NCI-H82 treated with DMSO at 0.1 percent for 48 hours (cell line): ENCODE data around the gene GART.
"Not testable (repeated sequence)": the region's sequence is repeated elsewhere in the genome, so short reads cannot be mapped to it uniquely, and the experiment has no call there.

Source experiments
- DNase-seq: peaks from one replicate; lab custom pipeline; 2025; ENCODE audit not compliant: unreplicated experiment; lab: John Stamatoyannopoulos, UW

GART gene

DNA sequence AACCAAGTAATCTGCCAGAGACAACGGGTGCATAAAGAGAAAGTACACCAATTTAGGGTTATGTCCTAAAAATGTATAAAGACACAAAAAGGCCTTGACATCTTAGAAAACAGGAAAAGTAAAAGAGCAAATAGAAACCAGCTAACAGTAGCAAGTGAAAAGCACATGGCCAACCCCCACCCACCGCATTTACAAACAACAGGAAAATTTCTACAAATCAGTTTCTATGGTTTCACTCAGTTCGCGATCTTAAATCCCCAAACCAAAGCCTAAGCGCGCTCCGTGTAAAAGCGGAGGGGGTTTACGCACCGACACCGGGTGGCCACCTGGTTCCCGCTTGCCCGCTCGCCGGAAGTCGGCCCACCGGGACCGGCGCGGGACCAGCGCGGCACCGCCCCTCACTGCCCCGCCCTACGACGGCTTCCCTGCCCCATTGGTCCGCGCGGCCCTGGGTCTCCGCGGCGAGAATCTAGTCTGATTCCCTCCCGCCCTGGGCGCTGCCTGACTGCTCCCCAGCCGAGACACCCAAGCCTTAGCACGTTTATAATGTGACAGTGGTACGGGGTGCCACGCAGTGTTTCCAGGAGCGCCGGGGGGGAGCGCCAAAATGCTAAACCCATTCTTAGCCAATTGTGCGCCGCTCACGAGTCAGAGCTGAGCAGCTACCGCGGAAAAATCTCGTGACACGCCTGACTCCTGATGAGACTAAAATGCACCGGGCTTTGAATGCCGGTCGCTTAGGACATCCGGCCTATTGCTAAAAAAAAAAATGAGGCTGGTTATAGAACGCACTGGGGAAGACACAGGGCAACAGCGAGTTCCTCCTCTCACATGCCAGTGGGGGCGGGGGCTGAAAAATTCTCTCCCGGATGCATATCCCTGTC is at the start of gene GART:
Gene GART (minus strand): TSS at position 362 of the 884 bp plus-strand sequence. CDS start 2,802 bp downstream, outside the sequence.
- peak; percentile 62 for DNase-seq

DNA sequence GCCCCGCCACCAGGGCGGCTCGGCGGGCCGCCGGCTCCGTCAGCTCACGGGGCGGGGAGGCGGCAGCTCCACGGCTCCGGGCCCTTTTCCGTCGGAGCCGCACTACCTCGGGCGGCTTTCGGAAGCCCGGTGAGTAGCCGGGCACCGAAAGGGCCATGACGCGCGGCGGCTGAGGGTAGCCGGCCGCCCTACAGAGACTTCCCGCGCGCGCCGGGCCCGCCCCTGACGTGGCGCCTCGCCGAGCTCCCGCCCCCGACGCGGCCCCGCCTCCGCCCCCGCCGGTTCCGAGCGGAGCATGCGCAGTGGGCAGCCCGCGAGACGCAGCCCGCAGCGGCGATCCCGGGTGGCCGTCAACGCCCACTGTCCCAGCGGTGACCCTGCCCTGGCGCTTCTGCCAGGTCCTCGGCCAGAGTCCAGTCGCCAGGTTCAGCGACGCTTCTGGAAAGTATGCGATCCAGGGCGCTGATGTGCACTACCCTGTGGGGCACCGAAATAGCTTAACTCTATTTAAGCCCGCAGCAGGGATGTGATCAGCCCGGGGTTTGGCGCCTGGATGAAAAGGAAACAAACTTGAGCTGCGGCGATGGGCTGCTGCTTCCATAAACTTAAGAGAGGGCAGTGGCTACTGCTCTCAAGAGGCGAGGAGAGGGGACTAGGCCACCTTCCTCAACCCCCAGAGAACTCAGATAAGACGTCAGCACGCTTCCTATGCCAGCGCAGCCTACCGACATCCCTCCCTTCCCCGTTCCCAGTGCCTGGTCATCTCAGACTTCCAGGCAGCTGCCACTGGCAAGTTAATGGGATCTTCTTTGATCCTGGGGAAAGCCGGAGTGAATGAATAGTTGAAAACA is 46.8 kb upstream of the GART start, which contains the start of gene DONSON:
Gene DONSON (minus strand): TSS at position 200 of the 851 bp plus-strand sequence. CDS start 43 bp downstream, at position 157.
- peak; percentile 77 for DNase-seq

DNA sequence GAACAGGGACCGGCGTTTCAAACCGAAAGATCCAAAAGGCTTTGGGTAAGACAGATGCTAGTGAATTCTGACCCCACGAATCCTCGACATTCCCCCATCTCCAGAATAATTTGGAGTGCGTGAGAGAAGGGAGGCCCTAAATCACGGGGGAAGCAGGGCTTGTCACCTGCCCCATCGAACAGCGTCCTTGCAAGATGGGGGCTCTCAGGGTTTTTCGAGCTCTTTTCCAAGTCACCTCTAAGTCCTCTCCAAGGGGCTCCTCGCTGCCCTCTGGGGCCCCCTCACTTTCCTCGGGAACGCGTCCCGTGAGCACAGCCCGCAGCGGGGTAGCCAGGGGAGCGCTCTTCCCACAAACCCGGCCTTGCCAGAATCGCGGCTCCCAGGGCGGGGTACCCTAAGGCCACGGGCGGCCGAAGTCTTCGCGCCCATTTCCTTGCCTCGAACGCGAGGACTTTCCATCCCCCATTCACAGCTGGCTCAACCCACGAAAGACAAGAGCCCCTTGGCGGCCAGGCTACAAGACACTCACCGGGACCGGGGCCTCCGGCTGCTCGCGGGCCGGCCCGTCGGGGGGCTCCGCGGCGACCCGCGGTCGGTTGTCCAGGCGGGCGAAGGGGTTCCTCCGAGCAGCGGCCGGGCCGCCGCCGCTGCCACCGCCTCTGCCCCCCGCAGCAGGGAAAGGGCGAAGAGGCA is 46.0 kb upstream of the GART start:
- DNase-seq: no peak

DNA sequence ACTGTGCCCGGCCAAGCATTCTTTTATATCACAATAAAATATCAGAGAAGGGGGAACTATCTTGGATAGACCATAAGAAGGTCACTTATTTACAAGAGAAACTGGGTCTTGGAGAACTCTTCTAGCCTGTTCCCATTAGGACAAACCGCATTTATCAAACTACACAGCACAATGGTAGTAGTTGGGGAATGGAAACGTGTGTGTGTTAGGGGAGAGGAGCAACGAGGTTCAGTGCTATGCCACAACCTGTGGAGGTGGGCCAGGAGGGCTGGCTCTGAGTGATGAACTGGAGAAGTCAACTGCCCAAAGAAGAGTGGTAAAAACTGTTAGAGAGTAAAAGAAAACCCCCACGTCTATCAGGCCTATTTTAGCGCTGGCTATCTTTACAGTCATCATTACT is 45.0 kb upstream of the GART start:
- no peak for DNase-seq

DNA sequence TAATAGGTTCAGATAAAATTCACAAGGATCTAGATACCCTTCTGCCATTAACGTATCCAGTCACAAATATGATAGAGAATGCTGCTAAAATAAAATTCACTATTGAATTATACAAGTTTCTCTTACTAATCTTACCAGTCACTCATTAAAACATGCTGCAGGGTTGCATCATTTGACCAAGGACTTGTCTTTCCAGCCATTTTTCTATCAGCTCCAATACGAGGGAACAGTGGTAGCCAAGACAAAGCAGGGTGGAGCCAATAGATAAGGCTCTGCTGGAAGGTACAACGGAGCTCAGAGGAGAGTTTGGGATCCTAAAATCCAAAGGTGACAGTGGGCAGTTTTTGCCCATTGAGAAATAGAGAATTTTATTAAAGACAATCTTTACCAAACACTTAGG is 42.5 kb upstream of the GART start:
- no peak for DNase-seq

DNA sequence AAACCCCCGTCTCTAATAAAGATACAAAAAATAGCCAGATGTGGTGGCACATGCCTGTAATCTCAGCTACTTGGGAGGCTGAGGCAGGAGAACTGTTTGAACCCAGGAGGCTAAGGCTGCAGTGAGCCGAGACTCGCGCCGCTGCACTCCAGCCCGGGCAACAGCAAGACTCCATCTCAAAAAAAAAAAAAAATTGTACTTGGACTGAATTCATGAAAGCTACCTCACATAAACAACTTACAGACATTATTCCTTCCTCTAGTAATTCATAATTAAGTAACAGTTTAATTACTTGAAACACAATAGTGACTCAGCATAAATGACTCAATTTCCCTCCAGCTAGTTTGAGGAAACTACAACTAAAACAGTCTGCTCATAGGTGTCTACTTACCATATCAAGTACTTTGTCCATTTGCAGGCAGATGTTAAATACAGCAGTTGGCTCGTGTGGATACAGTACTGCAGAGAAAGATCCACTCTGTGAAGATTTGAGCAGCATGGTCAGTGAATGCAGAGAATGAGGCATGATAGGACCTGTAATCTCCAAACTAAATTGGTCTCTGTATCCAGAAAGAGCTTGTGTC is 37.1 kb upstream of the GART start:
- DNase-seq: no peak

DNA sequence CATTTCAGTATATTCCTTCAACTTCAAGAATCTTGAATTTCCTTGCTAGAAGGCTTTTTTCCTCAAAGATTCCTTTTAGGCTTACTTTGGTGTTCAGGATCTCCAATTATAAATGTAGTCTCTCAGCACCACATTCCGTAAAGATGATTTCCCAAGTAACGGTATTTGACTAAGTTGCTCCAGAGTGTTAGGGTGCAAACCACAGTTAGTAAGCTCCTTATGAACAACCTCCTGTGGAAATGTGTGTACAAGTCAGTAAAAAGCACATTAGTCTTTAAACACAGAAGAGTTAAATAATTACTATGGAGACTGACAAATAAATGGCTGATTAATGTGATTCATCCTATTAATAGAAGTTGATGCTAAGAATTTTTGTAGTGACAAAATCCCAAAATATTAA is 36.3 kb upstream of the GART start:
- no peak for DNase-seq

DNA sequence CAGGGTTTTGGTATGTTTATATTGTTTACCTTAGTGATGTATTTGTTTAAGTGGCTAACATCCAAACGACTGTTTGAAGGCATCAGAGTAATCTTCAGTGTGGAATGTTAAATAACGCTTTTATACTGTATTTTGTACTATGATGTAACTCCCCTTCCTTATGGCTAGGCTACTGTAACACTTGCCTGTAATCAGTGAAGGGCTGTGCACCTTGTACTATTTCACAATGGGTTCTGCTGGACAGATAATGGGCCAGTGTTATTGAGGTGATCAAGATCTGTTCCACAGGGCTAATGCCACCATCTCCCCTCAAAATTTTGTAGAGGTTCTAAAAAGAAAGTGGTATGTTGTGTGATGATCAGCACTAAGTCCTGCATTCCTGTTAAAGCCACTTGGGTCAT is 34.8 kb upstream of the GART start:
- DNase-seq: not testable (repeated sequence)

DNA sequence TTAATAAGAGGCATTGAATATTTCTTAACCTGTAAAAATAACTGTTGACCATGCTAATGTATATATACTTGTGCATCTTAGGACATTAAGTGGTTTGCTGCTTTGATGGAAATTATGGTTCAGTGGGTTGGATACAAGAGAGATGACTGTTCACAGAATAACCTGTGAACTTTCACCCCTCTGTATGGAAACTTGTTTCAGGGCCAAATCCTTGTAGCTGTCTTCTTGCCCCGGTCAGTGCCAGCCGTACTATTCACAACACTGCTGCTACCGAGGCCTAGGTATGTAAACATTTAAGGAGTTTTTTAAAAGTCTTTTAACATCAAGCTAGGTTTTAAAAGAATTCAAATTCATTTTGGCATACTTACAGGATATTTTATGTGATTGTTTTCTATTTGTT is 30.4 kb upstream of the GART start:
- no peak for DNase-seq

DNA sequence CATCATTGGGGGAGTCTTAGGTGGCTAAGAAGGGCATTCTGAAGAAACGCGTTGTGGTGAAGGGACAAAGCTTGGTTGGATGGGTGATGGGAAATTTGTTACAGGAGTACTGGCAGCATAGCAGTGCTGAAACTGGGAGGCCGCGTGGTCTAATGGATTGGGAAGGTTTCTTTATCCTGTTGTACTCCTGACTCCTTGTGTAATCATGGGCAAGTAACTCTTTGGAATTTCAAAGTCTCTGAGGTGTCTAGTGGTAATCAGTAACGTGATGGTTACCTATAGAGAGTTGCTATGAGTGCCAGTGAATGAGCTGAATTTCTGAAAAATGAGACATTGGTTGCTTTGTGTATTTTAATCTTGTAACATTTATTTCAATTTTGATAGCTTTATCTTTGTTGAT is 28.1 kb upstream of the GART start:
- DNase-seq: no peak

DNA sequence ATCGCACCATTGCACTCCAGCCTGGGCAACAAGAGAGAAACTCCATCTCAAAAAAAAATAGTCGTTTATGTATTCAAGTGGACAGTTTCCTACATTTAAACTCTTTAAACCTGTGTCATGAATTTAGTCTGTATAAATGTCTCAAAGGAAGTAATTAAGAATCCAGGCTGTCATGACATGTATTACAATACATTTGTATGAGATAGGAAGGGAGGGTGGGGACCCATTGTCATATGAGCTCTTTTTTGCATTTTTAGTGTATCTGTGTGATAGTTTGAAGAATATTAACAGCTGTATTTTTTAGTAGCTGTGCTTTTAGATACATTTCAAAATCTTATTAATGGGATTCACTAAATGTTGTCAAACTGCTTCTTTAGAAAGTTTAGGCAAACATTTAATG is 26.5 kb upstream of the GART start:
- DNase-seq: no peak

DNA sequence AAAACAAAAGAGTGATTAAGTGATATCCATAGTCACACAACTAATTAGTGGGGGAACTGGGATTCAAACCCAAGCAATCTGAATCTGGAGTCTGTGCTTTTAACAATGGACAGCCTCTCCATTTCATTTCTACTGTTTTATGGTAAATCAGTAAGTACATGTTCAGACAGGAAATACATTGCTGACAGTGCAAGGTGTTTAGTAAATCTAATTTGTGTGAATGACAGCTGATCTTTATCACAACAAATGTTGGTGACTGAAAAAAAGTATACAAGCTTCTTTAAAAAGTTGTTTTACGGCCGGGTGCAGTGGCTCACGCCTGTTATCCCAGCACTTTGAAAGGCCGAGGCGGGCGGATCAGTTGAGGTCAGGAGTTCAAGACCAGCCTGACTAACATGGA is 26.0 kb upstream of the GART start:
- no peak for DNase-seq

DNA sequence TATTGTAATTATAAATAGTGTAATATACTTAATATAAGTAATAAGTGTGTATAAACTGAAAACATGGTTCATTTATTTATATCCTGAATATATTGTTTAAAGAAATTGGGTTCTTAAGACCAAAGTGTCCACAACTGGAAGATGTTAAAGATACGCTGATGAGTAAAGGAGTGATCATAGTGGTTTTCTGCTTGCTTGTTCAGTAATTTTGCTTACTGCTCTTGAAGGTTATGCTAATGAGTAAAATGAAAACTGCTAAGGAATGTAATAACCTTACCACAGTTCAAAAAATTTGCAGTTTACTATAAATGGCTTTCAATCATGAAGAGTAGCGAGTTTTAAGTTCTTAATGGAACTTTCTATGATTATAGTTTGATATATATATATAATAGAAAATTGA is 24.6 kb upstream of the GART start:
- DNase-seq: no peak

DNA sequence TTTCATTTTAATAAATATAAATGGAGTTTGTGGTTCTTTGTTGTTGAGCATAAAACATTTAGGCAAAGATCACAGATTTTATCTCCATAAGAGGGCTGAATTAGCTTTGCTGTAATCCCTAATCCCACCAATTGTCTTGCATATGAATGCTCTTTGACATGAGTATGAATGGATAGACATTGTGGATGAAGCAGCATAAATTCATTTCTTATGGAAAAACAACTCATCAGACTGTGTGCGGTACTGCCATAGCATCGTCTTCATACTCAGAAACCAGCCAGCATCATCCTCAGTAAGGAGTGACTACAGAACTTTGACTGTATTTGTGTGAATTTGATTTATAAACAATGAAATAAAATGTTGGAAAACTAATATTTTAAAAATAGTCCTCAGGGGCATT is 20.5 kb upstream of the GART start:
- DNase-seq: no peak

DNA sequence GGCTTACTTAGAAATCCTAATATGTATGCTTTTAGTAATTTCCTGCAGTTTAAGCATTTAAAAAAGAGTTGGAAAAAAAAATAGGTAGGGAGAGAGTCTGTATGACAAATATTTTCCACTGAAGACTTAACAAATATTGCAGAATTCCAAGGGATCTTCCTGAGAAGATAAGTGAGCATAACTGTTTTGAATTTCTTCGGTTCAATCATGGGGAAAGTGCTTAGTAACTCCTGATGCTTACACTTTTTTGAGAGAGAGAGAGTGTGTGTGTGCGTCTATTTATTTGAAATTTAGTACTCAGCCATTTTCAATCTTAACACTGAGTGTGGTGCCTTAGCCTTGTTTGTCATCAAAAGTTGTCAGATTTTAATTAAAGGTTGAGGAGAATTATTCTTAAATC is 19.5 kb upstream of the GART start:
- DNase-seq: no peak

DNA sequence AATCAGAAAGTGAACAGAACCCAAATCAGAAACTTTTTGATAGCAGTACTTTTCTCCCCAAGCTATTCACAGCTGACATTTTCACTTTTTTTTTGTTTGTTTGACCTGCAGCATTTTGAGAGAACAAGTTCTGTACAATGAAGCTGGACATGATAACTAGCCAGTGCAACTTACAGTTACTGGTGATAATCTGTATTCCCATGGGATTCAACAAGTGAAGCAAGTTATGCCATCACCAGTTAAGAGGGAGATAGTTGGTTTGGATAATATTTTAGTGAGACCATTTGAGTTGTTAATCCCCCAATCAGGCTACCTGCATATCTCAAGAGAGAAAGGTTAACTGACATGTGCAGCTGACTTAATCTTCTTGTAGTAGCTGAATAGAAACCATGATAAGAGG is 19.0 kb upstream of the GART start:
- DNase-seq: peak; percentile 22

DNA sequence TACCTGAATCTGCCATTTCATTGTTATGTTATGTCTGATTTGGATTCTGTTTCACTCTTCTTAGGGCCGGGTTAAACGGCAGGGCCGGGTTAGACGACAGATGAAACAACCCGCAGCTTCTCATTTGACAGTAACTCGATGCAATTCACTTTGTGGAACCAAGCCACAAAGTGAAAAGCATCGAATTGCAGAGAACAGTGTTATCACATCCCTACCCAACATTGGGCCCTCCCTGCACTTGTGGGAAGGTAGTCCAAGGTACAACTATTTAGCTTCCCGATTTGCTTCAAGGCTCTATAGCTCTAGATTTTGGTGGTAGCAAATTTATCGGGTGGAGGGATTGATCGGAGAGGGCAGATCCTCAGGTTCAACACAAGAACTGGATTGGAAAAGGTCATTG is 17.9 kb upstream of the GART start:
- DNase-seq: no peak

DNA sequence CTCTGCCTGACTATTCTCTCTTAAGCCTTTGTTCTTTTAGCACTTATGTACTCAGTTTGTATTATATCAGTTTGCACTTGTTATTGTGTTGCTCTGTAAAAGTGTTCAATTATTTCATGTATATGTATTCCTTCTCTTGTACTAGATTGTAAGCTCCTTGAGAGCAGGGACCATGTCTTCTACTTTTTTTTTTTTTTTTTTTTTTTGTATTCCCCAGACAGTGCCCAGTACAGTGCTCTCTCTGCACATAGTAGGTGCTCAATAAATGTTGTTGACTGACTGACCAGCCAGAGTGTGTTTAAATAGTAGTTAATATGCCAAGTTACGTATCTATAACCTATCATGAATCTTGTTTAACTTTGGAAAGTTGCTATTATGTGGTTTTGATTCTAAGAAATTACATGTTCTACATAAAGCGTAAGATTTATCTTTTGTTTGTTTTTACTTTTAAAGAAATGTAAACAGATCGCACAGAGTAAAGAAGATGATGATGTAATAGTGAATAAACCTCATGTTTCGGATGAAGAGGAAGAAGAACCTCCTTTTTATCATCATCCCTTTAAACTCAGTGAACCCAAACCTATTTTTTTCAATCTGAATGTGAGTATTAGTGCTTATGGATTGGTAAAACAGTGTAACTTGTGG is 17.0 kb upstream of the GART start:
- no peak for DNase-seq

DNA sequence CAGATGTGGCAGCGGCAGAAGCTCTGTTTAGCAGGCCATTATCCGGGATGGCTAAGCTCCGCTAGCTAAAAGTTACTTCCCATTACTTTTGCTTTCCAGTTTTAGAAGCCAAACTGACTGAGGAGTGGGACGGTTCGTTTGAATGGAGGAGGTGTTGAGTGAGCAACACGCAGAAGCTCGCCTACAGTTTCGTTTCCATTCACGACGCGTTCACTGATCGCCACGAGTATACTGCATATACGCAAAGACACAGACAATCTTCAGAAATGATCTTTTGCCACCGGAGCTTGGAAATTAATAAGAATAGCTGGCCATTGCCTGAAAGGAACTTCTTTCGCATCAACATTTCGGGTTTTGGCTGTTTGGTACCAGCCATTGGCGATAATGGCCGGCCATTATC is 15.5 kb upstream of the GART start:
- no peak for DNase-seq

DNA sequence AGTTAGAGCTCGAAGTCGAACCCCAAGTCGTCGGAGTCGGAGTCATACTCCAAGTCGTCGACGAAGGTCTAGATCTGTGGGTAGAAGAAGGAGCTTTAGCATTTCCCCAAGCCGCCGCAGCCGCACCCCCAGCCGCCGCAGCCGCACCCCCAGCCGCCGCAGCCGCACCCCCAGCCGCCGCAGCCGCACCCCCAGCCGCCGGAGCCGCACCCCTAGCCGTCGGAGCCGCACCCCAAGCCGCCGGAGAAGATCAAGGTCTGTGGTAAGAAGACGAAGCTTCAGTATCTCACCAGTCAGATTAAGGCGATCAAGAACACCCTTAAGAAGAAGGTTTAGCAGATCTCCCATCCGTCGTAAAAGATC is 13.0 kb upstream of the GART start:
- no peak for DNase-seq
